Transverse colon (tissue), 4 donors: ENCODE data around the gene PTPRD. TPM values are rescaled to one million over a fixed set of nuclear protein-coding genes. Genes with fewer than 3 reads are reported as not detected.

Source experiments
- DNase-seq: peaks from one replicate; pipeline ENCODE4 v3.0.0-alpha.2; 2019
- H3K27ac ChIP-seq, 4 donors: fragments of 200-600 bp; sonication (generic); 2 replicates each; pipeline ENCODE4 v1.5.1; 2016 to 2018; ENCODE audit warnings: inconsistent platforms in 4 of 4
- H3K27me3 ChIP-seq: fragments of 200-600 bp; sonication (generic); 2 replicates; pipeline ENCODE4 v1.5.1; 2017; ENCODE audit warnings: inconsistent platforms
- H3K36me3 ChIP-seq, 4 donors: fragments of 200-600 bp; sonication (generic); 2 replicates each; pipeline ENCODE4 v1.5.1; 2017 to 2019; ENCODE audit warnings: inconsistent platforms in 4 of 4
- H3K4me1 ChIP-seq, 4 donors: fragments of 200-600 bp; sonication (generic); 2 replicates each; pipeline ENCODE4 v1.5.1; 2017 to 2020; ENCODE audit warnings: inconsistent platforms in 4 of 4
- H3K4me3 ChIP-seq, 4 donors: fragments of 200-600 bp; sonication (generic); 1 replicate in 1 of 4; 2 replicates in 3 of 4; pipeline versions ENCODE4 v1.5.1 to v1.6.1; 2017 to 2019; ENCODE audit warnings: inconsistent platforms in 4 of 4
- H3K9me3 ChIP-seq, 2 donors: fragments of 200-600 bp; sonication (generic); 2 replicates each; pipeline ENCODE4 v1.5.1; 2017 to 2019; ENCODE audit warnings: inconsistent platforms in 2 of 2
- CTCF ChIP-seq, 5 experiments: fragments of 200-600 bp in 3 of 5; fragments of 450-650 bp in 2 of 5; sonication (generic) in 3 of 5; IDR thresholded peaks; 1 replicate in 2 of 5; 2 replicates in 3 of 5; pipeline ENCODE4 v1.5.1; 2016 to 2017; ENCODE audit warnings: antibody characterized with exemption in 5 of 5, inconsistent platforms in 3 of 5, mild to moderate bottlenecking in 2 of 5, moderate library complexity in 1 of 5
- EP300 ChIP-seq: sonication (generic); formaldehyde crosslinking; IDR thresholded peaks from one replicate; pipeline ENCODE4 v1.6.1; 2017; ENCODE audit warnings: antibody characterized with exemption, low read depth
- POLR2A ChIP-seq: fragments of 450-650 bp; IDR thresholded peaks from one replicate; pipeline ENCODE4 v1.6.1; 2016; ENCODE audit warnings: antibody characterized with exemption, mild to moderate bottlenecking, moderate library complexity
- POLR2AphosphoS5 ChIP-seq, 3 donors: sonication (generic); formaldehyde crosslinking; IDR thresholded peaks; one replicate each; pipeline ENCODE4 v1.6.1; 2016; ENCODE audit warnings: antibody characterized with exemption in 3 of 3
- WGBS, 2 donors: methylation state at CpG; one replicate each; pipeline ENCODE4 v1.1.5; 2018; ENCODE audit warnings: low coverage in 1 of 2; 5-methylcytosine and 5-hydroxymethylcytosine counted together
- in situ Hi-C, 4 donors: fragments of 200-750 bp; cut with MboI; loops; one replicate each; pipeline versions ENCODE4 v1.15.0 to v1.15.1; 2017; ENCODE audit warnings: low sequenced_read_pairs in 3 of 4, low pct_ligation_motif_present in 1 of 4, low pct_unique_long_range_greater_than_20kb in 1 of 4
- intact Hi-C: fragments of 100-400 bp; cut with DNase I; formaldehyde crosslinking; loops from one replicate; pipeline ENCODE4 v1.15.1; 2023; ENCODE audit warnings: low total_unique reads
- total RNA-seq, 4 donors: library from RNA; depleted of rRNA; stranded (reverse); fragments of >200 nt; gene quantifications; one replicate each; pipeline ENCODE4 v1.1.0, GENCODE V29; 2016

The PTPRD gene
- total RNA-seq, 4 donors from 2014 or later = 43.0 to 115 (median 79.1) TPM

GRCh38 chr9:8643896-8644295 lies 1968.9 kb downstream of the PTPRD start:
- H3K36me3 ChIP-seq = no peaks in the 10 kb centered on the region
- WGBS, 2 donors = 73 to 80% methylated on average over 1 to 4 of the region's 5 CpGs
- DNase-seq = no peak

GRCh38 chr9:8643464-8643863 lies 1969.3 kb downstream of the PTPRD start:
- 89% methylated on average over 5 of the region's 6 CpGs; no CpG with 5 or more reads in 1 of the 2 donors for WGBS, 2 donors
- no peaks in the 10 kb centered on the region for H3K9me3 ChIP-seq
- TF ChIP-seq POLR2A (no peak), CTCF (IDR thresholded peaks at IDR 0.05) (no peak), POLR2AphosphoS5 (IDR thresholded peaks at IDR 0.05) (no peak)
- in situ Hi-C loops = no loop called here
- H3K36me3 ChIP-seq = no peaks in the 10 kb centered on the region
- no peak overlapping the region for H3K27ac ChIP-seq
- no peak for DNase-seq
- H3K4me3 ChIP-seq = no peak overlapping the region
- no peaks in the 10 kb centered on the region for H3K27me3 ChIP-seq
- H3K4me1 ChIP-seq = no peaks in the 10 kb centered on the region
- intact Hi-C loops = no loop called here

More at GRCh38 chr9:8643896-8644295, 1968.9 kb downstream of the PTPRD start:
- H3K9me3 ChIP-seq = no peaks in the 10 kb centered on the region
- TF ChIP-seq POLR2A (no peak), EP300 (no peak)
- H3K27me3 ChIP-seq = no peaks in the 10 kb centered on the region
- intact Hi-C loops = no loop called here
- no peak overlapping the region for H3K27ac ChIP-seq
- in situ Hi-C loops = no loop called here
- no peaks in the 10 kb centered on the region for H3K4me1 ChIP-seq
- H3K4me3 ChIP-seq = no peak overlapping the region

- Histone ChIP-seq H3K27me3 (no peaks in the 10 kb centered on the region), H3K4me1 (no peaks in the 10 kb centered on the region), H3K36me3 (no peaks in the 10 kb centered on the region), H3K27ac (no peak overlapping the region), H3K9me3 (no peaks in the 10 kb centered on the region), H3K4me3 (no peak overlapping the region)
- in situ Hi-C loops = no loop called here
- no peak for DNase-seq
- intact Hi-C loops = no loop called here
- TF ChIP-seq POLR2AphosphoS5 (IDR thresholded peaks at IDR 0.05) (no peak), POLR2A (no peak), EP300 (no peak), CTCF (IDR thresholded peaks at IDR 0.05) (no peak)
- WGBS, 2 donors = 80 to 86% methylated on average over 3 of the region's 3 CpGs
Observed at GRCh38 chr9:8640761-8641160, 1972.0 kb downstream of the PTPRD start.

GRCh38 chr9:8637626-8638025 lies 1975.2 kb downstream of the PTPRD start:
- no peak for DNase-seq
- intact Hi-C loops (no loop called here), in situ Hi-C loops (no loop called here)
- H3K4me3 ChIP-seq = no peak overlapping the region
- no peaks in the 10 kb centered on the region for H3K27me3 ChIP-seq
- no peaks in the 10 kb centered on the region for H3K36me3 ChIP-seq
- 82 to 90% methylated on average over 1 of the region's 1 CpG for WGBS, 2 donors
- no peaks in the 10 kb centered on the region for H3K9me3 ChIP-seq
- no peaks in the 10 kb centered on the region for H3K4me1 ChIP-seq
- no peak for TF ChIP-seq EP300
- no peak for TF ChIP-seq POLR2AphosphoS5 (IDR thresholded peaks at IDR 0.05)
- no peak for TF ChIP-seq CTCF (IDR thresholded peaks at IDR 0.05)
- TF ChIP-seq POLR2A = no peak
- no peak overlapping the region for H3K27ac ChIP-seq

- 53 to 60% methylated on average over 3 of the region's 3 CpGs for WGBS, 2 donors
- no peak overlapping the region for H3K27ac ChIP-seq
- no peak for DNase-seq
- H3K4me1 ChIP-seq = no peaks in the 10 kb centered on the region
- no peak overlapping the region for H3K4me3 ChIP-seq
- H3K27me3 ChIP-seq = no peaks in the 10 kb centered on the region
- in situ Hi-C loops = no loop called here
- no peaks in the 10 kb centered on the region for H3K9me3 ChIP-seq
- TF ChIP-seq CTCF (IDR thresholded peaks at IDR 0.05) = no peak
- no peak for TF ChIP-seq POLR2A
- no peak for TF ChIP-seq EP300
- no peak for TF ChIP-seq POLR2AphosphoS5 (IDR thresholded peaks at IDR 0.05)
- intact Hi-C loops = no loop called here
- no peaks in the 10 kb centered on the region for H3K36me3 ChIP-seq
Observed at GRCh38 chr9:8633784-8634183, 1979.0 kb downstream of the PTPRD start.
